GM21447 (cell line): Measurements from ENCODE around the gene ENO1.
"Not testable (repeated sequence)": the region's sequence is repeated elsewhere in the genome, so short reads cannot be mapped to it uniquely, and the experiment has no call there.

Experiments used
- ATAC-seq: cut with Tn5 transposase; IDR thresholded peaks from one replicate; pipeline ENCODE4 v1.9.1; 2021; ENCODE audit not compliant: unreplicated experiment

The ENO1 gene

GRCh38 chr1:8878448-8878697 lies at the start of gene ENO1:
TSS of gene ENO1 (minus strand) at chr1:8878686. CDS start at chr1:8874908, 3,778 bp downstream.
- ATAC-seq: no peak

DNA sequence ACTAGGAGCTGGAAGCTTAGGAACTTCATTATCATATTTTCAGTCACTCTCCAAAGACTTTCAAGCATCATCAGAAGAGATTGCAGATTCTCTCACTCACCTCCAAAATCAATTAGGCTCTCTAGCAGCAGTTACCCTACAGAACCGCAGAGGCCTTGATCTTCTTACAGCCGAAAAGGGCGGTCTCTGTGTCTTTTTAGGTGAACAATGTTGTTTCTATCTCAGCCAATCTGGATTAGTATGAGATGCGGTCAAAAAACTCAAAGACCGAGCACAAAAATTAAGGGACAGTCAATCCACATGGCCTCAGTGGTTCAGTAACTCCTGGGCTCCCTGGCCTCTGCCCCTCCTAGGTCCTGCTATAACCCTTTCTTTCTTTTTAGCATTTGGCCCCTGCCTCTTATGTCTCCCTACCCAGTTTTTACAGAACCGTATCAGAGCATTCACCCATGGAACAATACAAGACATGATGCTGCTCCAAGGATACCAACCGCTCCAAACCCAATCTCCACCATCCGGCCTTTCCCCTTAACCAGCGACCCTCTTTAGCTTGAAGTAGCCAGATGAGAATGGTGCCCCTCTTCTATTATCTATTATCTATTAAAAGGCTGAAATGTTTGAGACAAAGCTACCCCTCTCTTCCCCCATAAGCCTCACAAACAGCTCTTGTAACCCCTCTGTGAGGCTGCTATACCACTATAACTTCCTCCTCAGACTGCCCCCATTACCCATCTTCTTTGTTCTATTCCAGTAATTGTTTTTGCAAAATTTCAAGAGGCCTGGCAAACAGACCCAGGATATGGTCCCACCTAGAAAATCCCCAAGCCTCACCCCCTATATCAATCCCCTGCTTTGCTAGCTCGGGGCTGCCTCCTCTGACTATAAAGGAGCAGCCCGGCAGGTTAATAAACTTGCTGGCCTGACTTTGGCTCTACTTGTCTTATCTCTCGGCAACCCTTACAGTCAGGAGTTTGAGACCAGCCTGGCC lies 48.5 kb upstream of the ENO1 start:
- ATAC-seq: no peak

GRCh38 chr1:8925960-8926359 lies 47.5 kb upstream of the ENO1 start:
- ATAC-seq: no peak

- ATAC-seq: no peak
Observed at GRCh38 chr1:8925406-8925805, 46.9 kb upstream of the ENO1 start.

GRCh38 chr1:8922962-8923361 lies 44.5 kb upstream of the ENO1 start:
- ATAC-seq: no peak

DNA sequence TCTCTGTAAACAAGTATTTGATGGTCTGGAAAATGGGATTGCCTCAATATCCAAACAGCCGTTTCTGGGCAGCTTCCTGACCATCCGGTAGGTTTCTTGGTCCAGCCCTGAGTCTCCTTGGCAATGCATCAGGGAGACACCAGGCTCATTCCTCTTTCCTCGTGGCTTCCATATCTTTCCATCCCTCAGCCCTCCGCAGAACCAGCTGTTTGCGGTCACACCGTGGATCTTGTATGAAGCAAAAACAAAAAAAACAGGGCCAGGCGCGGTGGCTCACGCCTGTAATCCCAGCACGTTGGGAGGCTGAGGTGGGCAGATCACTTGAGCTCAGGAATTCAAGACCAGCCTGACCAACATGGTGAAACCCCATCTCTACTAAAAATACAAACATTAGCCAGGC lies 39.0 kb upstream of the ENO1 start:
- not testable (repeated sequence) for ATAC-seq

- ATAC-seq: no peak
Observed at GRCh38 chr1:8915446-8915845, 37.0 kb upstream of the ENO1 start.

- no peak for ATAC-seq
Observed at GRCh38 chr1:8914466-8914865, 36.0 kb upstream of the ENO1 start.

GRCh38 chr1:8913457-8913856 lies 35.0 kb upstream of the ENO1 start:
- ATAC-seq: no peak

DNA sequence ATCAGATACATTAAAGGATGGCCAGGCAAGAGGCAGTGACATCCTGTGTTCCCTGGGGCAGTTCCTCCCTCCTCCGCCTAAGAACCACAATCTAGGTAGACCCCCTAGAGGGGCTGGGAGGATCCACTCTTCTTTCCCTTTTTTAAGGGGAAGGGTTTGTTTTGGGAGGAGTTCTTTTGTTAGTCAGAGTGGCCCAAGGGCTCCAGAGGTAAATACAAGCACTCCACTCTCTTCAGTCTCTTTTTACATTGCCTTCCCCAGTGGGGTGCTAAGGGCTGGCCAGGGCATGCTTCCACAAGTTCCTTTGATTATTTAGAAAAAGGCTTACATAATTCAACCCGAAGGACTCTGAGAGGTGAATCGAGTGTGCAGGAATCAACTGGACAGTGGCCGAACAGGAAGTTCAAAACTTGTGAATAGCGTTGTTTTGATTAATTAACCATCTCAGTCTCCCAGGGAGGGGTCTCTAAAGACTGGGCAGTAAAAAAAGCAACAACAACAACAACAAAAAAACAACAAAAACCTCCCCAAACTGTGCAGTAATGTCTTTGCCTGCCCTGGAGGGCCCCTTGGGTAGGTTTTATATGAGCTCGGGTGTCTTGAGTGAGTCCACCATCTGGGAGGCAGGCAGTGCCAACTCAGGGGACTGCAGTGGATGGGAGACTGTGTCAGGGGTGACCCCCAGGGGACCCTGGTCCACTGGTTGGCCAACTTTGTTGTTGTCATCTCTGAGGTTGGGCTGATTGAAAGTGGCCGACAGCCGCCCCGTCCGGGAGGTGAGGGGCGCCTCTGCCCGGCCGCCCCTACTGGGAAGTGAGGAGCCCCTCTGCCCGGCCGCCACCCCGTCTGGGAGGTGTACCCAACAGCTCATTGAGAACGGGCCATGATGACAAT lies 33.2 kb upstream of the ENO1 start:
- no peak for ATAC-seq

GRCh38 chr1:8910914-8911313 lies 32.4 kb upstream of the ENO1 start:
- no peak for ATAC-seq

DNA sequence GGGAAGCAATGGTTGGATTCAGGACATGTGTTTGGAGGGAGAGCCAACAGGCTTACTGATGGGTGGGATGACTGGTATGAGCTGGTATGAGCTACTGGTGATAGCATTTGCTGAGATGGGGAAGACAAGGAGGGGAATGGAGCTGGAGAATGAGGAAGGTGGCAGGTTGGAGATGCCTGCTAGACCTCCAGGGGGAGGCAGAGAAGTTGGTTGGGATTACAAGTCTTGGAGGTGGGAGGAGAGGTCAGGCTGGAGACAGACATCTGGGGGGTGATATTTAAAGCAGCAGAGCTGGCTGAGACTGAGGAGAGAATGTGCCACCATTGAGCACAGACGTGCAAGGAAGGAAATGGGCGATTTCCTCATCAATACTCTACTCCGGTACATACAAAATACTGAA lies 31.8 kb upstream of the ENO1 start:
- no peak for ATAC-seq

GRCh38 chr1:8908388-8909151 lies 30.1 kb upstream of the ENO1 start:
- ATAC-seq: no peak

- ATAC-seq: no peak
Observed at GRCh38 chr1:8905582-8906191, 27.2 kb upstream of the ENO1 start.

GRCh38 chr1:8903908-8904650 lies 25.6 kb upstream of the ENO1 start:
- no peak for ATAC-seq

DNA sequence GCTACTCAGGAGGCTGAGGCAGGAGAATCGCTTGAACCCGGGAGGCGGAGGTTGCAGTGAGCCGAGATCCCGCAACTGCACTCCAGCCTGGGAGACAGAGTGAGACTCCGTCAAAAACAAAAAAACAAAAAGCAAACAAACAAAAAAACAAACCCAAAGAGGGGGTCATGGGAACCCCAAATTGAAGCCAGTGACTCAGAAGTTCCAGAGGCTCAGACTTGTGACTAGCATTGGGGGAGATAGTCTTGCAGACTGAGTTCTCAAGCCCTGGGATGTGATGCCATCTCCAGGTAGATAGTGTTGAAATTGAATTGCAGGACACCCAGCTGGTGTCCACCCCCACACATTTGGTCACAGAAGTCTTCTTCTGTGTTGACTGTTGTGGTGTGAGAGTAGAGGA lies 24.9 kb upstream of the ENO1 start:
- no peak for ATAC-seq

DNA sequence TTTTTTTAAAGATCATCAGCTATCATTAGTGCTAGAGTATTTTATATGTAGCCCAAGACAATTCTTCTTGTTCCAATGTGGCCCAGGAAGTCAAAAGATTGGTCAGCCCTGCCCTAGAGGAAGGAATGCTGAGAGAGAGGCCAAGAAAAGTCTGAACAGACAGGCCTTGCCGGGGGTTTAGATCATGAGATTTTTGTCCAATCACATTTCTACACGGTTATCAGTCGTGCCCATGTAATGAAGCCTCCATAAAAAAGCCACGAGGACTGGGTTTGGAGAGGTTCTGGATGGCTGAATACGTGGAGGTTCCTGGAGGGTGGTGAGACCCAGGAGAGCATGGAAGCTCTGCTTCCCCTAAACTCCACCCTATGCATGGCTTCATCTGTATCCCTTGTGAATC lies 24.3 kb upstream of the ENO1 start:
- no peak for ATAC-seq

DNA sequence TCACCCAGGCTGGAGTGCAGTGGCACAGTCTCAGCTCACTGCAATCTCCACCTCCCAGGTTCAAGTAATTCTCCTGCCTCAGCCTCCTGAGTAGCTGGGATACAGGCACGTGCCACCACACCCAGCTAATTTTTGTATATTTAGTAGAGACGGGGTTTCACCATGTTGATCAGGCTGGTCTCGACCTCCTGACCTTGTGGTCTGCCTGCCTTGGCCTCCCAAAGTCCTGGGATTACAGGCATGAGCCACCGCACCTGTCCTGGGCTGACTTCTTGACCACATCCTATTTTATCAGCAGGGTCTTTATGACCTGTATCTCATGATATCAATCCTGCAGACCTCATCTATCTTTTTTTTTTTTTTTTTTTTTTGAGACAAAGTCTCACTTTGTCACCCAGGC lies 22.2 kb upstream of the ENO1 start:
- ATAC-seq: not testable (repeated sequence)

DNA sequence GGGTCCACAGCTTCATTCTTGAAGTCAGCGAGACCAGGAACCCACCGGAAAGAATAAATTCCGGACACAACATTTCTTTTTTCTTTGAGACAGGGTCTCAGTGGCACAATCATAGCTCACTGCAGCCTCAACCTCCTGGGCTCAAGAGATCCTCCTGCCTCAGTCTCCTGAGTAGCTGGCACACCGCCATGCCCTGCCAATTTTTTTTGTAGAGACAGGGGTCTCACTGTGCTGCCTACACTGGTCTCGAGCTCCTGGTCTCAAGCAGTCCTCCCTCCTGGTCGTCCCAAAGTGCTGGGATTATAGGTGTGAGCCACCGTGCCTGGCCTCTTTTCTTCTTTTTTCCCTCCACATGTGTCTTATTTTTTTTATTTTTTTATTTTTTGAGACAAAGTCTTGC lies 20.6 kb upstream of the ENO1 start:
- no peak for ATAC-seq

DNA sequence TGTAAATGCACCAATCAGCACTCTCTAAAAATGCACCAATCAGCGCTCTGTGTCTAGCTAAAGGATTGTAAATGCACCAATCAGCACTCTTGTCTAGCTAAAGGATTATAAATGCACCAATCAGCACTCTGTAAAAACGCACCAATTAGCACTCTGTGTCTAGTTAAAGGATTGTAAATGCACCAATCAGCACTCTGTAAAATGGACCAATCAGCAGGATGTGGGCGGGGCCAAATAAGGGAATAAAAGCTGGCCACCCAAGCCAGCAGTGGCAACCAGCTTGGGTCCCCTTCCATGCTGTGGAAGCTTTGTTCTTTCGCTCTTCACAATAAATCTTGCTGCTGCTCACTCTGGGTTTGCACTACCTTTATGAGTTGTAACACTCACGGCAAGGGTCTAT lies 19.9 kb upstream of the ENO1 start:
- not testable (repeated sequence) for ATAC-seq
